H1 (cell line): ENCODE measurements around the gene ACSL6. TPM values are rescaled to one million over a fixed set of nuclear protein-coding genes. Genes with fewer than 3 reads are reported as not detected.

Source experiments
- EP300 ChIP-seq, 2 experiments: IDR thresholded peaks; 1 replicate in 1 of 2; 2 replicates in 1 of 2; pipeline ENCODE4 v1.6.1; 2011 to 2012; ENCODE audit warnings: low read depth in 2 of 2, low read length in 2 of 2, mild to moderate bottlenecking in 2 of 2, borderline replicate concordance in 1 of 2, inconsistent platforms in 1 of 2, moderate library complexity in 1 of 2
- KDM4A ChIP-seq: IDR thresholded peaks from one replicate; pipeline ENCODE4 v1.7.1; 2012; ENCODE audit warnings: low read depth, mild to moderate bottlenecking, moderate library complexity, low read length, inconsistent platforms; ENCODE audit not compliant: severe bottlenecking
- KDM5A ChIP-seq: fragments of 200-600 bp; IDR thresholded peaks from 2 replicates; pipeline ENCODE4 v1.7.1; 2012; ENCODE audit warnings: mild to moderate bottlenecking, low read length, inconsistent platforms, mixed read lengths
- PHF8 ChIP-seq: fragments of 200-600 bp; sonication (generic); conservative IDR thresholded peaks from 2 replicates; pipeline ENCODE4 v1.7.1; 2012; ENCODE audit warnings: low read depth, mild to moderate bottlenecking, inconsistent platforms, low read length, moderate library complexity
- polyA plus RNA-seq, 7 experiments: library from polyadenylated mRNA; depleted of rRNA in 3 of 7; stranded (reverse) in 5 of 7; unstranded in 2 of 7; fragments of >200 nt in 5 of 7; fragments of 200-250 nt in 2 of 7; gene quantifications; 1 replicate in 5 of 7; 2 replicates in 1 of 7; 4 replicates in 1 of 7; pipeline versions ENCODE4 v1.2.1 to v1.2.3, GENCODE V29; 2011 to 2013; ENCODE audit warnings: missing spikeins in 2 of 7, mixed read lengths in 2 of 7
- total RNA-seq: library from RNA; stranded (reverse); fragmentation: NEBNext Ultra II Directional; extraction: Animal tissue kit (Norgen Biotek cat#: 25700); gene quantifications from 2 replicates; pipeline ENCODE4 v1.2.1, GENCODE V29; 2021

Gene ACSL6
- total and polyA plus RNA-seq, 2 of the 8 experiments (the other 6 are each of a cell fraction or from before 2014, with no cell fraction given), result 2.3 to 2.4 TPM

DNA sequence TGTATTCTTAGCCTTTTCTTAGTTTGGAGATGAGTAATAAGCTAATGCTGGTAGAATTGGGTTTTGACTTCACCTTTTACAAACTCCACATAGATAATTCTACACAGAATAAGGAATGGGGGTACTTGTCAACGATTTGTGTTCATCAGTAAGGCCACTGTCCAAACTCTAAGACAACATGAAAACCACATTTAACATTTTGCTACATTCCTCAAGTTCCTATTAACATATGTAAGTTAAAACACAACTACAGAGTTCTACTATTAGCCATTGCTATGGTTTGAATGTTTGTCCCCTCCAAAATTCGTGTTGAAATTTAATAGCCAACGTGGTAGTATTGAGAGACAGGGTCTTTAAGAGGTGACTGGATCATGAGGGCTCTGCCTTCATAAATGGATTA lies 97.9 kb downstream of the ACSL6 start (continued):
- TF ChIP-seq PHF8, result no peak
- no peak for TF ChIP-seq KDM4A
- TF ChIP-seq EP300 (IDR thresholded peaks at IDR 0.05; ENCODE audit: borderline replicate concordance in 1 of 2, low read depth in 2 of 2, low read length in 2 of 2), result no peak
- no peak for TF ChIP-seq KDM5A
- TF ChIP-seq, all 59 proteins: peak for 0
